GM12878 (cell line): Measurements from ENCODE around the gene AGBL5.
A peak's percentile ranks its signal among the peaks of the same experiment; 100 is the strongest.

Experiments
- GABPA ChIP-seq: IDR thresholded peaks from 2 replicates; pipeline ENCODE4 v1.6.1; 2014; ENCODE audit warnings: antibody characterized with exemption, low read depth, mild to moderate bottlenecking, inconsistent platforms
- MEF2A ChIP-seq: IDR thresholded peaks from 2 replicates; pipeline ENCODE4 v1.6.1; 2011; ENCODE audit warnings: low read depth, mild to moderate bottlenecking, low read length, moderate library complexity; ENCODE audit not compliant: insufficient read depth
- POLR2A ChIP-seq: IDR thresholded peaks from 2 replicates; pipeline ENCODE4 v1.6.1; 2011; ENCODE audit warnings: low read depth, mild to moderate bottlenecking, low read length
- RAD21 ChIP-seq: IDR thresholded peaks from 2 replicates; pipeline ENCODE4 v1.6.1; 2011; ENCODE audit warnings: mild to moderate bottlenecking, low read depth, low read length, moderate library complexity; ENCODE audit not compliant: insufficient read depth
- TAF1 ChIP-seq: IDR thresholded peaks from 2 replicates; pipeline ENCODE4 v1.6.1; 2011; ENCODE audit warnings: mild to moderate bottlenecking, low read depth, low read length, borderline replicate concordance
- TCF3 ChIP-seq: IDR thresholded peaks from 2 replicates; pipeline ENCODE4 v1.6.1; 2012; ENCODE audit warnings: low read depth, mild to moderate bottlenecking, low read length, borderline replicate concordance; ENCODE audit not compliant: insufficient read depth
- TF ChIP-seq, protein P1 (sequence below): IDR thresholded peaks from 2 replicates; pipeline ENCODE4 v1.6.1; 2011; ENCODE audit warnings: borderline replicate concordance, low read depth, mild to moderate bottlenecking, moderate library complexity, low read length; ENCODE audit not compliant: insufficient read depth, poor library complexity, severe bottlenecking

DNA sequence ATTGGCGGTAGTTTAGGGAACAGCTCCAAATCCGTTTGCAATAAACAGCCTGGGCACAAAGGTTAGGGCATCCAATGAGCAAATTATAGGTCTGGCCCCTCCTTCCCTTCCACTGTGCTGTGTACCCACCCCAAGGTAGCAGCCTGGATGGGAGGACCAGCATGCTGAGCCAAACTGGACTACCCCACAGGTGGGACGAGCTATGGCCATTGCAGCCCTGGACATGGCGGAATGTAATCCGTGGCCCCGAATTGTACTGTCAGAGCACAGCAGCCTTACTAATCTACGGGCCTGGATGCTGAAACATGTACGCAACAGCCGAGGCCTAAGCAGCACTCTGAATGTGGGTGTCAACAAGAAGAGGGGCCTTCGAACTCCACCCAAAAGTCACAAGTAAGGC lies 6.7 kb downstream of the AGBL5 start:
- TF ChIP-seq RAD21 (no peak), MEF2A (no peak), TCF3 (no peak), POLR2A (peak; percentile 62), TAF1 (no peak), GABPA (no peak)
- TF ChIP-seq, protein P1, sequence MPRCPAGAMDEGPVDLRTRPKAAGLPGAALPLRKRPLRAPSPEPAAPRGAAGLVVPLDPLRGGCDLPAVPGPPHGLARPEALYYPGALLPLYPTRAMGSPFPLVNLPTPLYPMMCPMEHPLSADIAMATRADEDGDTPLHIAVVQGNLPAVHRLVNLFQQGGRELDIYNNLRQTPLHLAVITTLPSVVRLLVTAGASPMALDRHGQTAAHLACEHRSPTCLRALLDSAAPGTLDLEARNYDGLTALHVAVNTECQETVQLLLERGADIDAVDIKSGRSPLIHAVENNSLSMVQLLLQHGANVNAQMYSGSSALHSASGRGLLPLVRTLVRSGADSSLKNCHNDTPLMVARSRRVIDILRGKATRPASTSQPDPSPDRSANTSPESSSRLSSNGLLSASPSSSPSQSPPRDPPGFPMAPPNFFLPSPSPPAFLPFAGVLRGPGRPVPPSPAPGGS, result no peak
